Myocyte (in vitro differentiated cells): ENCODE results near the gene DUSP18. TPM values are rescaled to one million over a fixed set of nuclear protein-coding genes. Genes with fewer than 3 reads are reported as not detected.

Experiments
- total RNA-seq: library from RNA; depleted of rRNA; stranded (reverse); fragments of >200 nt; gene quantifications from 2 replicates; pipeline ENCODE4 v1.2.3, GENCODE V29; 2014

DUSP18 gene
- total RNA-seq, 1 donor from 2014 or later: 4.7 TPM

Other genes starting within 250 kb of the DUSP18 start
- gene MTFP1, start 242.1 kb downstream of the DUSP18 start, total RNA-seq: 10.6 and 16.3 TPM in 2 replicates
- gene SEC14L3, start 195.9 kb downstream of the DUSP18 start, total RNA-seq: not detected in 2 replicates
- 0.10 TPM in 1 of 2 replicates, not detected in the other for gene SEC14L4, start 162.2 kb downstream of the DUSP18 start, total RNA-seq
- not detected in 2 replicates for gene SEC14L6, start 121.1 kb downstream of the DUSP18 start, total RNA-seq
- not detected in 2 replicates for gene GAL3ST1, start 93.2 kb downstream of the DUSP18 start, total RNA-seq
- 56.1 and 69.8 TPM in 2 replicates for gene PES1, start 76.0 kb downstream of the DUSP18 start, total RNA-seq
- 11.7 and 16.7 TPM in 2 replicates for gene TCN2, start 60.7 kb downstream of the DUSP18 start, total RNA-seq
- 12.2 and 16.9 TPM in 2 replicates for gene SLC35E4, start 32.1 kb downstream of the DUSP18 start, total RNA-seq
- 19.3 and 29.7 TPM in 2 replicates for gene OSBP2, start 27.0 kb upstream of the DUSP18 start, total RNA-seq